Loucy (cell line): Measurements from ENCODE around the gene PCYT1A.
"Not testable (repeated sequence)": the region's sequence is repeated elsewhere in the genome, so short reads cannot be mapped to it uniquely, and the experiment has no call there.

Source experiments
- H2AFZ ChIP-seq: fragments of 200-600 bp; sonication (generic); 2 replicates; pipeline ENCODE4 v1.6.0; 2016; ENCODE audit warnings: antibody characterized with exemption, mild to moderate bottlenecking, low read length, moderate library complexity
- H3F3A ChIP-seq: fragments of 200-600 bp; 2 replicates; pipeline ENCODE4 v1.6.0; 2016; ENCODE audit warnings: antibody characterized with exemption, low read depth, mild to moderate bottlenecking
- H3K27me3 ChIP-seq: fragments of 200-600 bp; sonication (generic); 2 replicates; pipeline ENCODE4 v1.6.1; 2014; ENCODE audit warnings: low read length, mild to moderate bottlenecking; ENCODE audit not compliant: insufficient read depth, poor library complexity, severe bottlenecking
- H3K36me3 ChIP-seq: fragments of 200-600 bp; sonication (generic); 2 replicates; pipeline ENCODE4 v1.6.1; 2016; ENCODE audit warnings: low read length; ENCODE audit not compliant: insufficient read depth
- H3K4me1 ChIP-seq: fragments of 200-600 bp; sonication (generic); 2 replicates; pipeline ENCODE4 v1.5.1; 2014; ENCODE audit warnings: low read length, mild to moderate bottlenecking; ENCODE audit not compliant: insufficient read depth, poor library complexity, severe bottlenecking
- H3K4me2 ChIP-seq: fragments of 200-600 bp; sonication (generic); 2 replicates; pipeline ENCODE4 v1.6.0; 2014; ENCODE audit warnings: antibody characterized with exemption, low read length, low read depth, mild to moderate bottlenecking; ENCODE audit not compliant: poor library complexity, severe bottlenecking
- H3K4me3 ChIP-seq: fragments of 200-600 bp; sonication (generic); 2 replicates; pipeline ENCODE4 v1.5.1; 2014; ENCODE audit warnings: low read length, mild to moderate bottlenecking, mixed read lengths; ENCODE audit not compliant: poor library complexity, severe bottlenecking
- H3K79me2 ChIP-seq: fragments of 200-600 bp; sonication (generic); 2 replicates; pipeline ENCODE4 v1.6.1; 2014; ENCODE audit warnings: low read length; ENCODE audit not compliant: insufficient read depth
- H3K9ac ChIP-seq: fragments of 200-600 bp; sonication (generic); 2 replicates; pipeline ENCODE4 v1.6.0; 2014; ENCODE audit warnings: mild to moderate bottlenecking, low read depth, low read length, moderate library complexity; ENCODE audit not compliant: poor library complexity, severe bottlenecking
- H3K9me2 ChIP-seq: fragments of 200-600 bp; sonication (generic); replicated peaks from 2 replicates; pipeline ENCODE4 v1.6.1; 2016; ENCODE audit warnings: low read depth, low read length, mixed read lengths
- H3K9me3 ChIP-seq: fragments of 200-600 bp; sonication (generic); 2 replicates; pipeline ENCODE4 v1.6.1; 2014; ENCODE audit warnings: mild to moderate bottlenecking, antibody characterized with exemption, low read length, low read depth; ENCODE audit not compliant: insufficient read depth
- H4K20me1 ChIP-seq: fragments of 200-600 bp; sonication (generic); 2 replicates; pipeline ENCODE4 v1.6.0; 2014; ENCODE audit warnings: antibody characterized with exemption, low read length, mild to moderate bottlenecking; ENCODE audit not compliant: insufficient read depth, poor library complexity, severe bottlenecking
- CTCF ChIP-seq: fragments of 200-600 bp; sonication (generic); conservative IDR thresholded peaks from 2 replicates; pipeline ENCODE4 v1.5.1; 2014; ENCODE audit warnings: mild to moderate bottlenecking, antibody characterized with exemption, low read length
- EZH2phosphoT487 ChIP-seq: fragments of 200-600 bp; IDR thresholded peaks from 2 replicates; pipeline ENCODE4 v1.6.1; 2018; ENCODE audit warnings: antibody characterized with exemption, mild to moderate bottlenecking, moderate library complexity, borderline replicate concordance

PCYT1A gene

GRCh38 chr3:196315821-196316220, 28.3 kb upstream of the PCYT1A start:
- Histone ChIP-seq H3K36me3 (no peaks in the 10 kb centered on the region), H3K9me3 (no peaks in the 10 kb centered on the region), H3K4me3 (no peak overlapping the region), H3F3A (no peaks in the 10 kb centered on the region), H3K79me2 (peaks cover 14% of the 10 kb centered on the region; the same call in 1 of the 2 replicates), H2AFZ (no peak overlapping the region), H3K9me2 (no peaks in the 10 kb centered on the region), H3K9ac (no peak overlapping the region), H3K4me1 (peaks cover 4% of the 10 kb centered on the region), H3K4me2 (no peak overlapping the region), H3K27me3 (no peaks in the 10 kb centered on the region), H4K20me1 (no peaks in the 10 kb centered on the region)
- no peak for TF ChIP-seq EZH2phosphoT487
- TF ChIP-seq CTCF: no peak

DNA sequence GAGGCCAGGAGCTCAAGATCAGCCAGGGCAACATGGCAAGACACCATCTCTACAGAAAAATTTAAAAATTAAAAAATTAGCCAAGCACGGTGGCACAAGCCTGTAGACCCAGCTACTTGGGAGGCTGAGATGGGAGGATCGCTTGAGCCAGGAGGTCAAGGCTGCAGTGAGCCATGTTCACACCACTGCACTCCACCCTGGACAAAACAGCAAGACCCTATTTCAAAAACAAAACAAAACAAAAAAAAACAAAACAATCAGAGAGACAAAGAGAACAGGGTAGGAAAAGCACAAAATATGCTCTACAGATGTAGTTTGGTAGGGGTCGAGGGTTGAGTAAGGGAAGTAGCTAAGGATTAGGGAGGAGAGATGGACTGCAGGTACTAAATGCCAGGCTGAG, 27.1 kb upstream of the PCYT1A start:
- no peak overlapping the region for H3K9ac ChIP-seq

DNA sequence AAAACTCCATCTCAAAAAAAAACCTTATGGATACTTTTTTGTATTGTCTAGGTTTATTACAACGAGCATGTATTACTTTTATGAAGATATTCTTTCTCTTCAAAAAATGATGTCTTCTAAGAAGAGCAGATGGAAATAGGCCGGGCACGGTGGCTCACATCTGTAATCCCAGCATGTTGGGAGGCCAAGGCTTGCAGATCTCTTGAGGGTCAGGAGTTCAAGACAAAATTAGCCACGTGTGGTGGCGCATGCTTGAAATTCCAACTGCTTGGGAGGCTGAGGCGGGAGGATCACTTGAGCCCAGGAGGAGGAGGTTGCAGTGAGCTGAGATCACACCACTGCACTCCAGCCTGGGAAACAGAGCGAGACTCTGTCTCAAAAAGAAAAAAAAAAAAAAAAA, 26.6 kb upstream of the PCYT1A start:
- H3K36me3 ChIP-seq, H3F3A ChIP-seq, H3K4me1 ChIP-seq, H3K9ac ChIP-seq, H4K20me1 ChIP-seq, H3K27me3 ChIP-seq, H2AFZ ChIP-seq, H3K9me3 ChIP-seq, H3K9me2 ChIP-seq, H3K4me3 ChIP-seq, H3K4me2 ChIP-seq: not testable (repeated sequence)
- peaks cover 14% of the 10 kb centered on the region; the same call in 1 of the 2 replicates for H3K79me2 ChIP-seq

More for the DNA sequence above, 27.1 kb upstream of the PCYT1A start:
- no peak overlapping the region for H3K4me2 ChIP-seq
- H3K79me2 ChIP-seq: peaks cover 14% of the 10 kb centered on the region; the same call in 1 of the 2 replicates
- no peaks in the 10 kb centered on the region for H4K20me1 ChIP-seq
- no peaks in the 10 kb centered on the region for H3K36me3 ChIP-seq
- H3K4me1 ChIP-seq: peaks cover 4% of the 10 kb centered on the region
- H3K4me3 ChIP-seq: no peak overlapping the region
- H3K27me3 ChIP-seq: no peaks in the 10 kb centered on the region
- no peaks in the 10 kb centered on the region for H3K9me3 ChIP-seq
- no peaks in the 10 kb centered on the region for H3K9me2 ChIP-seq
- TF ChIP-seq CTCF: no peak
- TF ChIP-seq EZH2phosphoT487: no peak
- H3F3A ChIP-seq: no peaks in the 10 kb centered on the region
- H2AFZ ChIP-seq: no peak overlapping the region

DNA sequence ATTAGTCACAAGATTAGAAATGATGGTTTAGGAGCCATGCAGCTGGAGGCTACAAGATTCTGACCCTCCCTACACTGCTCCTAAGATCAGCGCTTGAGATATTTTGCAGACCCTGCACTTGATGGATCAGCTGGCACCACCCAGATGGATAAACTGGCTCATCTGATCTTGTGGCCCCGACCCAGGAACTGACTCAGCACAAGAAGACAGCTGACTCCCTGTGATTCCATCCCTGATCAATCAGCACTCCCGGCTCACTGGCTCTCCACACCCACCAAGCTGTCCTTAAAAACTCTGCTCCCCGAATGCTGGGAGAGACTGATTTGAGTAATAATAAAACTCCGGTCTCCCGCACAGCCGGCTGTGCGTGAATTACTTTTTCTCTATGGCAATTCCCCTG, 15.4 kb upstream of the PCYT1A start:
- not testable (repeated sequence) for H2AFZ ChIP-seq, H3K4me2 ChIP-seq, H3K4me1 ChIP-seq, H3K36me3 ChIP-seq, H4K20me1 ChIP-seq, H3F3A ChIP-seq, H3K27me3 ChIP-seq, H3K9me2 ChIP-seq, H3K79me2 ChIP-seq, H3K9ac ChIP-seq, H3K9me3 ChIP-seq, H3K4me3 ChIP-seq

DNA sequence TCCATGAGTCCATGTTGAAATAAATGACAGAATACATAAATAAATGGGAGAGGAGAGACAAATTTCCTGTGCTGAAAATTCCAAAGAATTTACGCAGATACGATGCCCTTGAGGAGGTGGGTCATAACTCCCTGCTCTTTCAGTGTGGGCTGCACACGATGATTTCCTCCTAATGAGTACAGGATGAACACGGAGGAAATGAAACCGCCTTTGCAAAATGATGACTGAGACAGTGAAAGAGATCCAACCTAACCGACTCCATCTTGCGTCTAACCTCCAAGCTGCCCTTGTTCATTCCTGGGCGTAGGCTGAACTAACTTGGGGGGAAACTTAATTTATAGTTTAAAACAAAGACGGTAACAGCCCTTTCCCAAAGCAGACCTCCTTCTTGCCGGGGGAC, 15.0 kb upstream of the PCYT1A start:
- H3K9ac ChIP-seq, H3K4me2 ChIP-seq, H3K36me3 ChIP-seq, H3K79me2 ChIP-seq, H3K9me2 ChIP-seq, H3K9me3 ChIP-seq, H2AFZ ChIP-seq, H3K27me3 ChIP-seq, H3K4me3 ChIP-seq, H3F3A ChIP-seq, H4K20me1 ChIP-seq, H3K4me1 ChIP-seq: not testable (repeated sequence)
